COLO829 (cell line): ENCODE measurements around the gene ANKS1B.

Source experiments
- DNase-seq: peaks from one replicate; pipeline ENCODE4 v3.0.0; 2012; ENCODE audit warnings: low spot score

The ANKS1B gene

DNA sequence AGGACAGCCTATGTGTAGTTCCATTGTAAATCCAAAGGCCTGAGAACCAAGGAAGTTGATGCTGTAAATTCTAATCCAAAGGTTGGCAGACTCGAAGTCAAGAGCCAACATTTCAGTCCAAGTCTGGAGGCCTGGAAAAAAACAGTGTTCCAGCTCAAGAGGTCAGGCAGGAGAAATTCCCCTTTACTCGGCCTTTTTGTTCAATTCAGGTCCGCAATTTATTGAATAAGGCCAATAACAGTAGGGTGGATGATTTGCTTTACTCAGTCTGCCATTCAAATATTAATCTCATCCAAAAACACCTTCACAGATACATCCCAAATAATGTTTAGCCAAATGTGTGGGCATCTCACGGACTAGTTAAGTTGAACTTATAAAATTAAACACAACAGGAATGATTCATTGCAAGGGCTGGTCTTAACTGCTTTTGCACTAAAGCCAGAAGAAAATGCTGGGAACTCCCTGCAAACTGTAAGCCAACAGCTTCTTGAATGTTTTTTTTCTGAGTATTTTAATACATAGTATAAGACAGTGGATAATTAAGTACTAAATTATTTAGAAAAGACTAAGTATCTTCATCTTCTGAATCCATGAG, 534.6 kb downstream of the ANKS1B start:
- no peak for DNase-seq

DNA sequence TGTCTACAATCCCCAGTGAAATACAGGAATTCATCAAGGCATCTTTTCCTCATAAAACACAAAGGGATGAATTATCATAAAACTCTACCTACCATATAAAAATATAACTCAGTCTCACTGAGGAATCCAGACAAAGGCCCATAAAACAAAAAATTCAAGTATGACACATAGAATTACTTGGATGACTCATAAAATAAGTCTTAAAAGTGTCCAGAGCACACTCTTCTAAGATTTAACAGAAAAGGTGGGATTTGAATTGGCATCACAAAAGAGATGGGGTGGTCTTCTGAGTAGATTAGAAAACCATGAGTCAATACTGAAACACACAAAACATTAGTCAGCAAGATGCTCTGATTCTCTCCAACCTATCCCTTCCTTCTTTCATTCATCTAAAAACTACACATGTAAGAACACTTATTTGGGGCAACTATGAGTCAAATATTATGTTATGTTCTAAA, 539.8 kb downstream of the ANKS1B start:
- no peak for DNase-seq

DNA sequence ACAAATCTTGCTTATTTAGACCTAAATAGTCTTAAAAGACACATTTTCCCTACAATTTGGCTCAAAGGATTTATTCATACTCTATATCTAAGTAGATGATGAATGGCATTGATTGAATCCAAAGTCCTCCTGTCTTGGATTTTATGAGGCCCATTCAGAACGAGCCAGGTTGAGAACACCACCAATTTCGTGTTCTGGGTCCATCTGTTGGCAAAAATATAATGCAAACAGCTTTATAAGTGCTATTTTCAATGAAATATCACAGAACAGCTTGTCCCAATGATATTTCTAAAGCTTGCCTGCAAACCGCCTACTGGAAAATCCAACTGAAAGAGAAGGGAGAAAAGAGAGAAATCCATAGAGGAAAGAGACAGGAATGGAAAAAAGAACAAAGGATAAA, 542.0 kb downstream of the ANKS1B start:
- DNase-seq: no peak

DNA sequence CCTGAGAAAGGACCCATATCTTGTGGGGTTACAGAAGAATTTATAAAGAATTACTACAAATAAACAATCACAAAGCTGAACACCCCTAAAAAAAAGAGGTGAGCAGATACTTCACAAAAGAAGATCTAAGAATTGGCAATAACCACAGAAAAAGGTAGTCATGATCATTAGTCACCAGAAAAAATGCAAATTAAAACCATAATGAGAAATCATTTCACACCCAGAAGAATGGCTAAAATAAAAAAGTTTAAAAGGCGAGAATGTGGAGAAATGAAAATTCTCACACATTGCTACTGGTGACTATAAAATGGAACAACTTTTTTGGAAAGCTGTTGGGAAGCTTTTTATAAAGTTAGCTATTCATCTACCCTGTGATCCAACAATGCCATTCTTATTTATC, 545.3 kb downstream of the ANKS1B start:
- no peak for DNase-seq

DNA sequence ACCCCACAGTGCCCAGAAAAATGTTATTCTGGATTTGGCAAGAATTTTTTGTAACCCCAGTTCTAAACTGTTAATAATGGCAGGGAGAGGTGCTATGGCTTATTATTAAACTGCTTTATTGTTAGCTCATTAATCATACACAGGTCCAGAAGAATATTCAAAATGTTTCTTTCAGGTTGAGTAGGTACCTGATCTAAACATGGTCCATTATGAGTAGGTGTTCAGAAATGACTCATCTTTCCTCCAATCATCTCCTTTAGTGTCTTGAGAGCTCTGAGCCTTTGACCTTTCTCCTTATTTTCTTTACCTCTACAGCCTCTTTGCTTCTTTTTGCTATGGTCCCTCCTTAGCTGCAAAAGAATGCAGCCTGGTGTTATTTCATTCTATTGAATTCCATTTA, 548.2 kb downstream of the ANKS1B start:
- DNase-seq: no peak

DNA sequence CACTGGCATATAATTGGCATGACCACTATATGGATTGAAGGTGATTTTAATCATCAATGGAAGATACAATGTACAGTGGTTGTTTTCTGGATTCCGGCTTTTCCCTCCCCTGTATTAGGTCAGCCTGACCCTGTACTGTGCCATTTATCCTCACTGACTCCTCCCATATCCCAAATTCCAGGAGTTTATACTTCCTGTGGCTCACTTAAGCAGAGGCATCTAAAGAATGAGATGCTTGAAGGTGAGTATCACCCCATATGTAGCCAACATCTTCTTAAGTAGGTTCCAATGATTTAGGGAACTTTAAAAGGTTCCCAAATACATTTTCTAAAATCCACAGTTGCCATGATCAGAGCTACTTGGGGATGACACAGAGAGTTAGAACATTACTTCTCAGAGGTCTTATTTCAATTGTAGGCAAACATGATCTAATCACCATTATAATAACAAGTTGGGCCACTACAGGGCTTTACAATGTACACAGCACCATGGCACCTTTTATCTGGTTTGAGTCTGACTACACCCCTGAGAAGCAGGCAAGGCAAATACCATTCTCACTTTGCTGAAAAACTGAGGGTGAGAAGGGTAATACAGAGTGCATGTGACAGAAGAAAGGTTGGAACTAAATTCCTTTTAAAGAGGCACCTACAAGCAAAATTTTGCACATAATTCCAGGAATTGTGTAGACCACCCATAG, 549.5 kb downstream of the ANKS1B start:
- no peak for DNase-seq

DNA sequence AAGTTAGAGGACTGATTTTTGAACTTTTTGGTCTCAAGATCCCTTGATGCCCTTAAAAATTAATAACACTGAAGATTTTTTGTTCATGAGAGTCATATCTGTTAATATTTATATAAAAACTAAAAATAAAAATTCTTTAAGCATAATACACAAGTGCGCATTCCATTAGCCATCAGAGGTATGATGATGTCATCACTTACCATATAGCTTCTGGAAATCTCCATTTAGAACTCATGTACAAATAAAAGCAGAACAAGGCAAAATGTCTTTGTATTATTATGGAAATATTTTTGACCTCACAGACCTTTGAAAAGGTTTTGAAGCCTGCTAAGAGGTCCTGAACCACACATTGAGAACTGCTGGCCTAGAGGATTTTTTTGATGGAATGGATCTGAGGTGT, 551.6 kb downstream of the ANKS1B start:
- DNase-seq: no peak

DNA sequence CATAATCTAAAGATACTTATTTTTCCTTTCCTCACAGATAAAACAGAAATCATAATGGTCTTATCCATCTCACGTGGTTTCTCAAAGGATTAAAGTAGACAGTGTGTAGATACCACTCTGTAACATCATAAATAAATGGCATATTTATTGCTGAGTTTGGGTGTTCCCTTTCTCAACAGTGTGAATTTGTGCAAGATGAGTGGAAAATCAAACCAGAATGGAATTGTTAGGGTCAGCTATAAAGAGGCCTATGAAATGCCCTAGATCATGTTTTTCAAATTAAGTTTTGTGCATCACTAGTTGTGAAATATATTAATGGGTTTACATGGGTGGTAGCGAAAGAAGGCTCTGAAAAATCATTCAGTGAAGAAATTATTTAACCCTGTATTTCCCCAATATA, 553.5 kb downstream of the ANKS1B start:
- no peak for DNase-seq

DNA sequence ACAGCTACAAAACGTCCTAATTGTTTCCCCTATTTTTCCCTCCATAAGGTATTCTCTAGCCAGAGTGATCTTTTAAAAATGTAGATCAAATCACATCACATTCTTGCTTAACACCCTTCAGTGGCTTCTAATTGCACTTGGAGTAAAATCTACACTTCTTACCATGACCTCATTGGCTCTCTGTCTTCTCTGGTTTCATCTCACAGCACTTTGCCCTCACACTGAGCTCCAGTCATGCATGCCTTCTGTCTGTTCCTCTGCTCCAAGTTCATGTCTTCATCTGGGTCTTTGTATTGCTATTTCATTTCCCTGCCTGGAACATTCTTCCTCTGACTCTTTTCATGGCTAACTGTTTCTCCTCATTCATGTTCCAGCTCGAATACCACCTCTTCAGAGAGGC, 557.6 kb downstream of the ANKS1B start:
- DNase-seq: no peak

DNA sequence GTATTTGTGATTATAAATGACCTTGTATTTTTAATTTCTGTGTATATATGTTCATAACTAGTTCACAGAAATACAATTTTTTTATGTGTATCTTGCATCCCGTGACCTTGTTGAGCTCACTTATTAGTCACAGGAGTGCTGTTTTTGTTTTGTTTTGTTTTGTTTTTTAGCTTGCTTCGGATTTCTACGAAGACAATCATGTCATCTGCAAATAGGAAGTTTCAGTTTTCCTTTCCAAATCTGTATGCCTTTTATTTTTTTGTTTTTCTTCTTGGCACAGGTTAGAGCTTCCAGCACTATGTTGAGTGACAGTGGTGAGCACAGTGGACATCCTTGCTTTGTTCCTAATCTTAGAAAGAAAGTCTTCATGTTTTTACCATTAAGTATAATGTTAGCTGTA, 566.4 kb downstream of the ANKS1B start:
- no peak for DNase-seq

DNA sequence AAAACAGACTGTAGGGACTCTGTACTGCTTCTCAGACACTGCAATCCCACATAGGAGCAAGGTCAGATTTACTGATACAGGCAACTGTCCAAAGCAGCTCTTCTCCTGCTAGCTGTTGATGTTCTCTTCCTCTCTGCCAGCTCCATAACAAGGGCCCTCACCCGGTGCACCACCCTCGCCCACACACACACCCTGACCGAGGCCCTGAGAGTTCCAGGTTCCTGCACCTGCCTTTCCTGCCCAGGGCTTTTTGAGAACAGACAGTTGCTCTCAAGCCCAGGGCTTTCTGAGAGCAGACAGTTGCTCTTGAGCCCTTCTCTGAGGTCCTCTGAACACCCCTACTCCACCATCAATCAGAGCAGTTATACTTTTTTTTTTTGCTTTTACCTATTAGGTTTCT, 571.0 kb downstream of the ANKS1B start:
- no peak for DNase-seq

DNA sequence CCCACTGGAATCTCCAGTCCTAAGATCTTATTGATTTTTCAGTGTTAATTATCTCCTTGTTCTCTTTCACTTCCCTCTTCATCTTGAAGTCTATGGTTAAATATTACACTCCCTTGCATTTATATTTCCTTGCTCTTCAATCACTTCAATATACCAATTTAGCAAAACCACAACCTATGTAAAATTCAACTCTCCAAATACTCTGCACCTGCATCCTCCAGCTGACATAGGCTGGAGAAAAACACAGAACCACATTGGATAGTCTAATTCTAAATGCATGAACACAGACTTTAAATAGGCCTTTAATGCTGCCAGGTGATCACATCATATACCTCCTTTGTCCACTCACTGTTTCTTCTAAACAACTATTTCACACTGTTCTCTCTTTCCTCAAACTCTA, 591.0 kb downstream of the ANKS1B start:
- DNase-seq: no peak

DNA sequence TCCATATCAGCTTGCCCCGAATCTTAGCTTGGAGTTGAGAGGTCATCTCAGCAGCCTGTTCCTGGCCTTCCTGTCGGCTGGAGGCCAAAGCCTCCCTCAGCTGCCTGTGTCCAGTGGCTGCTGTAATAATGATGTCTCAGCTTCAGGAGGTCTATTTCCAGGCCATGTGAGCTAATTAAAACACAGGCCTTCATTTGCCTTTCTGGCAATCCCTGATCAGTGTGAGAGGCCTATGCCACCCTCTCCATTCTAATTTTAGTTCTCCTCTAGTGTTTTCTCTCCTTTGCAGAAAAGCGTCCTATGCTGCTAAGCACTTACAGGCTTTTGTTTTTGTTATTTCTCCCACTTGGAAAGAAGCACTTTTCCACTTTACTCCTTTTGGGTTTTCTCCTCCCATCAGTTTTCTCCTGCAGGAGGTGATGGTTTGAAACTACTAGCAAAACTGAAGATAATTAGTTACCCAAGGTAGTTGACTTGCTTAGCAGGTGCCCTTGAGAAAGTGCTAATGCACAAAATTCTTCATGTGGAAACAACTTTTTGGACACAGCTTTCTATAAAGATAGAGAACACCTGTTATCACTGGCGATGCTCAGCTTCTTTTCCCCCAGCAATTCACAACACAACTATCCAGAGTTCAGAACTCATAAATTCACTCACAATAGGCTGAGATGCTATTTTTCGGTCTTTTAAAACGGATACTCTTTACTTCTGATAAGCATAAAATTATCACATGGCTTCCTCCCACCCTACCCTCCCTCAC, 592.5 kb downstream of the ANKS1B start:
- DNase-seq: no peak

DNA sequence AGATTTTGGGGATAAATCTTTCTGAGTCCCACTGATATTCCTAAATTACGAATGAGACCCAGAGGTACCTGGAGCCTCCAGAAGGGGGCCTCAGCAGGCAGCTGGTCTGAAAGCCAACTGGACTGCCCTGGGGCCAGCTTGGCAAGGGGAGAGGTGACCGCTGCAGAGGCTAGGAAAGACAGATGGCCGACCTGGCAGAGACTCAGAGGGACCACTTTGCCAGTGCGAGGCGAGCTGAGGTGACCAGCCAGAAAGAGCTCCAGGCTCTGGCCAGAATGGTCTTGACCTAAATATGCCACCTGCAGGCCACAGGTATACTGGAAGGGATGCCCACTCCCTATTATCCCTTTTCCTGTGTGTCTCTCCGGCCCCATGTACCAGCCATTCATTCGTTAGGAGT, 594.0 kb downstream of the ANKS1B start:
- DNase-seq: peak; percentile 13

DNA sequence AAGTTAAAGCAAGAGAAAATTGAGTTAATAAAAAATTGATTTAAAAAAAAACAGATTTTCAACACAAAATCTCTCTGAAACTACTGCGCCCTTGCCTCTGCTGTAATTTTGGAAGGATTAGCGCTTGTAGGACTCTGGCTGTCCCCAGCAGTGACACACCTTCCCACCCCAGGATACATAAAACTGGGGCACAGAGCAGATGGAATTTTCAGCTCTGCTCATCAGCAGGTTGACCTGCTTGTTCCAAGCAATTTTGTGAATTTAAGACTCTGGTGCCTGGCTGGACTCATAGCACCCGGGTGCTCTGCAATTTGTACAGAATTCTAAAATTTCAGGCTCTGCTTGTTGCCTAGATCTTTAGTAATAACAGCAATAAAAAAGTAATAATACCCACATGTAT, 595.0 kb downstream of the ANKS1B start:
- no peak for DNase-seq

DNA sequence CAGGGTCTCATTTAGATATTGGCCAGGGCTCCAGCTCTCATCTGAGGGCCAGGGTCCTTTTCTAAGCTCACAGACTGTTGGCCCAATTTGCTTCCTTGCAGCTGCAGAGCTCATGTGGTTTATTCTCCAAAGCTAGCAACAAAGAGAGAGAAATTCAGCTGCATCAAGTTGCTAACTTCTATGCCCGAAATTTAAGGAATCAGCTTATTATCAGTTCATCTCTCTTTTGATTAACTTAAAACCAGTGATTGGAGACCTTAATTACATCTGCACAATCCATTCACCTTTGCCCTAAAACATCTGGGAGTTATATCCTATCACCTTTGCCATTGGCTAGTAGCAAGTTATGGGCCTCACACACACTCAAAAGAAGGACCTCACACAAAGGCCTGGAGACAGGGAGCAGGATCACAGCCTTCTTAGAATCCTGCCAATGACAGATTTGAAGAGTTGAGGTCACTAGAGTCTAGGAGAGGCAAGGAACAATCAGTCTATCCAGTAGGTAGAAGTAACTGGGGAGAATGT, 596.0 kb downstream of the ANKS1B start:
- no peak for DNase-seq

DNA sequence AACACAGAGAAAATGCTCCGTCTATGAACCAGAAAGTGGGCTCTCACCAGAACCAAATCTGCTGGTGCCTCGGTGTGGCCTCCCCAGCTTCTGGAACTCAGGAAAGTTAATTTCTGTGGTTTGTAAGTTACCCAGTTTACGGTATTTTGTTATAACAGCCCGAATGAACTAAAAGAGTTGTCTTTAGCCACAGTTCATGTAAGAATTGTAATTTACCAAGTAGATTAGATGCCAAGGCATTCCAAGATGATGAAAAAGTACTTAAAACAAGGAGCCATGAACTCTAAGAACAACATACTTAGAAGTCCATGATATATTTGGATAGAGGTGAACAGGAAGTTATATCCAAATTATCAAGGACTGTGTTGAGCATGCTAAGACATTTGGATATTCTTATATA, 597.1 kb downstream of the ANKS1B start:
- DNase-seq: no peak

DNA sequence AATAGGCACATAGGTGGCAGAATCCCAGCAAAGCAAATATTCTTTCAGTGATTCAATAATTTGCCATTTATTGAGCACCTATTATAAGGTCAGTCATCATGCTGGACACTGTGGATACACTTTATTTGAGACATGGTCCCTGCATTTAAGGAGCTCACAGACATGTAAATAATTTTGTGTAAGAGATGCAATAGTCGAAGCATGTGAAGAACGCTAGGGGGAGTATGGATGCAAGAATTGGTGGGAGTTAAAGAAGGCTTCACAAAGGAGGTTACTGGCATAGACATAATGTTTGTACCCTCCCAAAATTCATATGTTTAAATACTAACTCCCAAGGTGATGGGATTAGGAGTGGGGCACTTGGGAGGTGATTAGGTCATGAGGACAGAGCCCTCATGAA, 597.8 kb downstream of the ANKS1B start:
- peak; percentile 15 for DNase-seq

DNA sequence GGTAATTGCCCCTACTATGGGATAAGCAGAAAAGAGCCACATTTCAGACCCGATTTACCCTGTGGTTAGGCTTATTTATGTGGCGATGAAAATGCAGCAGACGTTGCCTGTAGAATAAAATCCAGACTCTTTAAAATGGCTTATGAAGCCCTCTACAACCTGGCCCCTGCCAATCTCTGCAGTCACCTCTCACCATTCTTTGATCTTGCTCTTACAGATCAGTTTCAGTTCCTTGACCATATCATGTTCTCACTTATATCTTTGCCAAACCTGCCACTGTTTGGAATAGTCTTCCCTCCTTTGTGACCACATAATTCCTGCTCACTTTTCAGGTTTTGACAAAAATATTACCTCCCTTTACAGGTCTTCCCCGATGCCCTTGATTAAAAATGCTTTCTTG, 601.5 kb downstream of the ANKS1B start:
- no peak for DNase-seq

DNA sequence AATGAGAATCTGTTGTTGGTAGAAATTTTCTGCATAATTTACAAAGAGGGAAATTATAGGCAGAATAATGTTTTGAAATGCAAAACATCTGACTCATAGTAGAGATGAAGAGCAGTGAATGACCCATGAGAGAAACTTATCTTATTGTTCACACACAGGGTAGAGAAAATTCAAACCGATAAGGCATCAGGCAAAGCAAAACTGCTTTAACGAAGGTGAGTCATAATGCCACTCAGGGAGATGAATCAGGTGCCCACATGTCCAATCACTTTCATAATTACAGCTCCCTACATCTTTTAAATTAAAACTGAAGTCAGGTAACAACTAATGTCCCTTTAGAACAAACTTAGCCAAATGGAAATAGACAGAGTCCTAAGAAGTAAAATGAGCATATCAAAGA, 602.7 kb downstream of the ANKS1B start:
- peak; percentile 33 for DNase-seq

DNA sequence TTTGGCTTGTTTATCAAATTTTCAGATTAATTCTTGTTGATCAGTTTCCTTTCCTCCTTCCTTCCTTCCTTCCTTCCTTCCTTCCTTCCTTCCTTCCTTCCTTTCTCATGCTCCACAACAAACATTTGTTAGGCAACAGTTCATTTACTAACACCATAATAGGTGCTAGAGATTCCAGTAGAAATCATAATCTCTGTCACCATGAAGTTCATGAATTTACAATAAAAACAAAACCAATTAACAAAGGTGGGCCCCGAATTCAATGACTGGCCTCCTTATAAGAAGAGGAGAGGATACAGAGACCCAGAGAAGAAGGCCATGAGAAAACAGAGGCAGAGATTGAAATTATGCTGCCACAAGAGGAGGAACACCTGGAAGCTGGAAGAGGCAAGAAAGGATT, 604.0 kb downstream of the ANKS1B start:
- no peak for DNase-seq

DNA sequence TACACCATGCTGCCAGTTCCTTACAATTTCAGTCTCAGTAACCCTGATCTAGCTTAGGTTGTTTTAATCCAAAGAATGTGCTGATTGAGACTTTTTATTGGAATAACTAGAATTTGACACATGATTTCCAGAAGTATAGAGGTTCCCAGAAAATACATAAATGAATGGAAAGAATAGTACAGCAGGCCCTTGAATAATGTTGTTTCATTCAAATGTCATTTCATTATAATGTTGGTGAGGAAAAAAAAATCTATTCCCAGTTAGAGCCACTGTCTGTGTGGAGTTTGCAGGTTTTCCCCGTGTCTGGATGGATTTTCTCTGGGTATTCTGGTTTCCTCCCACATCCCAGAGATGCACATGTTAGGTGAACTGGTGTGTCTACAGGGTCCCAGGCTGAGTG, 610.7 kb downstream of the ANKS1B start:
- DNase-seq: no peak

DNA sequence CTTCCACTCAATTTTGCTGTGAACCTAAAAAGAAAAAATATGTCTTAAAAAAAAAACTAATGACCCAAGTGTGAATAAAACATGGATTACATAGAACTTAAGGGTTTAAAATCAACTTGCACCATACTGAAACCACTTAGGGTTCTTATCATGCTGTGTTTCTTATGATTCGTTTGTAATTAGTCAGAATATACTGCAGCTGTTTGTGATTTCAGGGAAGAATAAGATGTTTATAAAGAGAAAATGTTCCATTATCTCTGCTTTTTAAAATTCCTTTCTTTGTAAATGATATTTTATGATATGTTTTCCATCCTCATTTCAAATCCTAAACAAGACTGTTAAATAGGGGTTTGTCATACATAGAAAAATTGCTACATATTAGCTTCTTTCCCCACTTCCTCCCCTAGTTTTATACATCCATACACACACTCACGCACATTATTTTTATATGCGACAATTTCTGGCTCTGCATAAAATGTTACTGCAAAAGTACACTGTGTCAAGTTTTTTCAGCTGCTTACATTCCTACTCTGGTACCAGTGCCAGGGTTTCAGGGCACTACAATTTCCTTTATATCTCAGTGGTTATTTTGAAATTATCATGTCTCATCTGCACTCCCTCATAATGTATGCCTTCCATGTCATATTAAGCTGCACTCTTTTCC, 612.3 kb downstream of the ANKS1B start:
- no peak for DNase-seq
